Tibial nerve (tissue), 4 donors: Measurements from ENCODE around the gene PRKCH. TPM values are rescaled to one million over a fixed set of nuclear protein-coding genes. Genes with fewer than 3 reads are reported as not detected.

Source experiments
- DNase-seq, 2 donors: peaks; one replicate each; pipeline ENCODE4 v3.0.0-alpha.2; 2019; ENCODE audit warnings: low spot score in 2 of 2
- H3K27ac ChIP-seq, 4 donors: fragments of 200-600 bp; sonication (generic) in 3 of 4; one replicate each; pipeline ENCODE4 v1.5.1; 2017 to 2019; ENCODE audit warnings: mild to moderate bottlenecking in 1 of 4
- H3K27me3 ChIP-seq, 2 donors: fragments of 200-600 bp; sonication (generic) in 1 of 2; one replicate each; pipeline versions ENCODE4 v1.5.1 to v1.6.0; 2017 to 2019
- H3K36me3 ChIP-seq, 3 donors: fragments of 200-600 bp; sonication (generic); one replicate each; pipeline ENCODE4 v1.5.1; 2018 to 2019
- H3K4me1 ChIP-seq, 4 donors: fragments of 200-600 bp; sonication (generic) in 3 of 4; one replicate each; pipeline ENCODE4 v1.5.1; 2017 to 2019
- H3K4me3 ChIP-seq, 4 donors: fragments of 200-600 bp; sonication (generic) in 3 of 4; one replicate each; pipeline ENCODE4 v1.5.1; 2017 to 2019; ENCODE audit warnings: mild to moderate bottlenecking in 1 of 4, moderate library complexity in 1 of 4
- H3K9me3 ChIP-seq, 4 donors: fragments of 200-600 bp; sonication (generic) in 3 of 4; one replicate each; pipeline ENCODE4 v1.5.1; 2017 to 2019
- EP300 ChIP-seq, 2 donors: sonication (generic); formaldehyde crosslinking; IDR thresholded peaks; one replicate each; pipeline ENCODE4 v1.6.1; 2017; ENCODE audit warnings: antibody characterized with exemption in 2 of 2, mild to moderate bottlenecking in 1 of 2
- POLR2A ChIP-seq, 2 donors: fragments of 450-650 bp; IDR thresholded peaks; one replicate each; pipeline ENCODE4 v1.6.1; 2017; ENCODE audit warnings: antibody characterized with exemption in 2 of 2, mild to moderate bottlenecking in 2 of 2, moderate library complexity in 2 of 2
- WGBS, 2 donors: methylation state at CpG; one replicate each; pipeline ENCODE4 v1.1.5; 2018; 5-methylcytosine and 5-hydroxymethylcytosine counted together
- total RNA-seq, 4 donors: library from RNA; depleted of rRNA; stranded (reverse); fragments of >200 nt; gene quantifications; one replicate each; pipeline ENCODE4 v1.1.0, GENCODE V29; 2016
- TF ChIP-seq, protein P1 (sequence below), 5 experiments: fragments of 200-600 bp in 3 of 5; fragments of 450-650 bp in 2 of 5; sonication (generic) in 3 of 5; IDR thresholded peaks; one replicate each; pipeline ENCODE4 v1.5.1; 2016 to 2019; ENCODE audit warnings: antibody characterized with exemption in 5 of 5, mild to moderate bottlenecking in 3 of 5, moderate library complexity in 2 of 5

PRKCH gene
- total RNA-seq, 4 donors from 2014 or later = 26.4 to 33.9 (median 29.2) TPM

DNA sequence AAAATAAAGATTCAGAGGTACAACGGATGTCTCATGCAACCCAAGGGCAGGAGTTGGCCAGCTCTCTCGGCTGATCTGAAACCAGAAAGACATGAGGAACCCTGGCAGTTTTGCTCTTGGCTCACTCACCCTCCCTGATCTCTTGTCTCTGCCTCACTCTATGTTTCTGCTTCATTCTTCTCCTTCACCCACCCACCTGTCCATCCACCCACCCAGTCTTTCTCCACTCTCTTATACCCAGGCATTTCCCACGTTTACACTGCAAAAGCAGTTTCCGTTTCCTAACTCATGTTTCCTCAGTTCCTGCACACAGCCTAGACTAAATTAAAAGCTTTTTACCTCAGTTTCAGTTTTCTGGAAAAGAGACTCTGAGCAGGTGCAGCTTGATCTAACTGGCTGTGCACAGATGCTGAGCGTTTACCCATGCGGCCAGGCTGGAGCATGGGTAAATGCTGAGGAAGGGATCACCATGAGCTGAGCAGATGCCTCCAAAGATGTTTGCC is 157.6 kb downstream of the PRKCH start:
- DNase-seq = no peak
- no peaks in the 10 kb centered on the region for H3K36me3 ChIP-seq
- no peaks in the 10 kb centered on the region for H3K27me3 ChIP-seq
- peak overlapping the region in 3 of 4 donors; percentile 86 to 92 (median 89) for H3K27ac ChIP-seq
- peaks cover 0 to 47% (median 35%) of the 10 kb centered on the region in 4 donors for H3K4me1 ChIP-seq
- TF ChIP-seq EP300 (IDR thresholded peaks at IDR 0.05) (no peak), POLR2A (IDR thresholded peaks at IDR 0.05) (no peak)
- TF ChIP-seq, protein P1, sequence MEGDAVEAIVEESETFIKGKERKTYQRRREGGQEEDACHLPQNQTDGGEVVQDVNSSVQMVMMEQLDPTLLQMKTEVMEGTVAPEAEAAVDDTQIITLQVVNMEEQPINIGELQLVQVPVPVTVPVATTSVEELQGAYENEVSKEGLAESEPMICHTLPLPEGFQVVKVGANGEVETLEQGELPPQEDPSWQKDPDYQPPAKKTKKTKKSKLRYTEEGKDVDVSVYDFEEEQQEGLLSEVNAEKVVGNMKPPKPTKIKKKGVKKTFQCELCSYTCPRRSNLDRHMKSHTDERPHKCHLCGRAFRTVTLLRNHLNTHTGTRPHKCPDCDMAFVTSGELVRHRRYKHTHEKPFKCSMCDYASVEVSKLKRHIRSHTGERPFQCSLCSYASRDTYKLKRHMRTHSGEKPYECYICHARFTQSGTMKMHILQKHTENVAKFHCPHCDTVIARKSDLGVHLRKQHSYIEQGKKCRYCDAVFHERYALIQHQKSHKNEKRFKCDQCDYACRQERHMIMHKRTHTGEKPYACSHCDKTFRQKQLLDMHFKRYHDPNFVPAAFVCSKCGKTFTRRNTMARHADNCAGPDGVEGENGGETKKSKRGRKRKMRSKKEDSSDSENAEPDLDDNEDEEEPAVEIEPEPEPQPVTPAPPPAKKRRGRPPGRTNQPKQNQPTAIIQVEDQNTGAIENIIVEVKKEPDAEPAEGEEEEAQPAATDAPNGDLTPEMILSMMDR (IDR thresholded peaks at IDR 0.05) = no peak
- no peak overlapping the region for H3K4me3 ChIP-seq
- H3K9me3 ChIP-seq = no peaks in the 10 kb centered on the region
- WGBS, 2 donors = 74% methylated on average over 6 of the region's 6 CpGs

DNA sequence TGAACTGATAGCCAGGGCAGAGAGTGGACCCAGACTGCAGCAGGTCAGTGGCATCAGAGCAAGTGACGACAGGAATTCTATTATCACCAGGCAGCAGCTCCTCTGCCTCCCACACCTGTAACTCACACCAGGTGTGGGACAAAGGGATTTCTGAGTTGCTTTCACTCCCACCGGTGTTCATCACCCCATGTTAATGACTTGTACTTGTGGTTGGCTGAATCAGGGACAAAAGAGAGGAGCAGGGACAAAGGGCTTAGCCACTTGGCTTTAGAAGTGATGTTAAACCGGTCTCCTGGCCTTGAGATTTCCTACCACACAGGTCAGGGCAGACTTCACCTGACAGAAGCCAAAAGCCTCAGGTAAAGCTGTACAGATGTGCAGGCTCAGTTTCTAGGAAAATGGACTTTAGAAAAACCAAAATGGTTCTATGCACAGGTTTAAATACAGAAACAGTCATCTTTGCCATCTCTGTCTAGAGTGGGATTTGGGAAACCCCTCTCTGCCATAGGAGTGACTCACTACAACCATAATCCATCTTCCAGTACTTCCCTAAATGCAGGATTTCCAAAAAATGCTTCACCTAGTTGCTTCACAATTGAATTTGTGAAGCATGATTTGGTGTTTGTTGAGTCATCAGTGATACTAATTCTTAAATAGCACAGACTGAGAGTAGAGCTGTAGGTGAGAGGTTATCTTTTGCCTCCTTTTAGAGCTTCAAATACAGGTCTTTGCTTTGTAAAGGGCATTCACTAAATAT is 158.5 kb downstream of the PRKCH start:
- no peak overlapping the region for H3K4me3 ChIP-seq
- H3K27ac ChIP-seq = peak overlapping the region in 3 of 4 donors; percentile 49 to 89 (median 86)
- no peak for DNase-seq
- H3K9me3 ChIP-seq = no peaks in the 10 kb centered on the region
- WGBS, 2 donors = 88 to 89% methylated on average over 3 of the region's 3 CpGs
- H3K27me3 ChIP-seq = no peaks in the 10 kb centered on the region
- no peak for TF ChIP-seq EP300 (IDR thresholded peaks at IDR 0.05)
- TF ChIP-seq, protein P1 (IDR thresholded peaks at IDR 0.05) = no peak
- TF ChIP-seq POLR2A (IDR thresholded peaks at IDR 0.05) = no peak
- H3K36me3 ChIP-seq = no peaks in the 10 kb centered on the region
- H3K4me1 ChIP-seq = peaks cover 0 to 44% (median 35%) of the 10 kb centered on the region in 4 donors

DNA sequence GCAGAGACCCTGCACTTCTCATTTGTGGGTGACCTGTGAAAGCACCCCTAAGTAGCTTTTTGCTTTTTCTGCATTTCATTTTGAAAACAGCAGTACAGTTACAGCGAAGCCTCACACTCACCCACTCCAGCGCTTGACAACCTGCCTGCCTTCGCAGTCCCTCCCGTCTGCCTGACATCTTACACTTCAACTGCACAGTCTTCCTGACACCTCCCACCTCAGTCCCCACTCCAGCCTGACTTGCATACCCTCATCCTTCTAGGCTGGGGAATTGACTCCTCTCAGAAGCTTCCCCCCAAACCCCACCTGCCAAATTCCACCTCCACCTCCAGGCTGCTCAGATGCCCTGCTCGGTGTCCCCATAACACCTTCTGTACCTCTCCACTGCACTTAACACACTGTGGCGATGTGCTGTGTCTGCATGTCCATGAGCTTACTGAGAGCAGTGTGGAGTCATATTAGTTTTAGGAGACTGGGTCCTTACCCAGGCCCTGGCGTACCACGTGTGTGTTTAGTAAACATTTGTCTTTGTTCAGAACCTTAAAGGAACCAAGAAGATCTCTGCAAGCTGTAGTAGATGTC is 159.4 kb downstream of the PRKCH start:
- H3K4me1 ChIP-seq = peaks cover 0 to 37% (median 32%) of the 10 kb centered on the region in 4 donors
- H3K36me3 ChIP-seq = no peaks in the 10 kb centered on the region
- TF ChIP-seq, protein P1 (IDR thresholded peaks at IDR 0.05) = no peak
- no peaks in the 10 kb centered on the region for H3K9me3 ChIP-seq
- no peak overlapping the region for H3K27ac ChIP-seq
- H3K27me3 ChIP-seq = no peaks in the 10 kb centered on the region
- WGBS, 2 donors = 91 to 92% methylated on average over 8 of the region's 8 CpGs
- DNase-seq = no peak
- no peak overlapping the region for H3K4me3 ChIP-seq

DNA sequence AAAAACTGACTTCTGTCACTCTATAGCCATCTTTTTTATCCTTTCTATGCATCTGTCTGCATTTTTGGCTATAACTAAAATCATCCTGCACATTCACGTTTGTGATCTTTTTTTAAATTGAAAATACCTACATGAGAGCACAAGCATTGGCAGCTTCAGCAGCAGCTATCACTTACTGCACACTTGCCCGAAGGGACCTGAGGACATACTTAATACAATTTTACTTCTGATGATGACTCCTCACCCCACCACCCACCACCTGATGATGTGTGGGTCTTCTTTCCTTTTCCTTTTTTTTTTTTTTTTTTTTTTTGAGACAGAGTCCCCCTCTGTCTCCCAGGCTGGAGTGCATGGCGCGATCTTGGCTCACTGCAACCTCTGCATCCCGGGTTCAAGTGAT is 160.3 kb downstream of the PRKCH start:
- Histone ChIP-seq H3K4me3 (no peak overlapping the region), H3K27ac (no peak overlapping the region), H3K9me3 (no peaks in the 10 kb centered on the region), H3K36me3 (no peaks in the 10 kb centered on the region), H3K4me1 (peaks cover 0 to 28% (median 23%) of the 10 kb centered on the region in 4 donors), H3K27me3 (no peaks in the 10 kb centered on the region)
- DNase-seq = no peak
- 88 to 89% methylated on average over 5 of the region's 5 CpGs for WGBS, 2 donors
- TF ChIP-seq EP300 (IDR thresholded peaks at IDR 0.05) (no peak), POLR2A (IDR thresholded peaks at IDR 0.05) (no peak)
- TF ChIP-seq, protein P1 (IDR thresholded peaks at IDR 0.05) = no peak
